ENCODE data around the gene MUC13.

Gene MUC13

GRCh38 chr3:124883766-124884473 is 50.6 kb downstream of the MUC13 start:
- DNase-seq = no peak
- in situ Hi-C loops (cut with HindIII; ENCODE audit: low pct_ligation_motif_present, low pct_unique_long_range_greater_than_20kb, low sequenced_read_pairs) = no loop called here

DNA sequence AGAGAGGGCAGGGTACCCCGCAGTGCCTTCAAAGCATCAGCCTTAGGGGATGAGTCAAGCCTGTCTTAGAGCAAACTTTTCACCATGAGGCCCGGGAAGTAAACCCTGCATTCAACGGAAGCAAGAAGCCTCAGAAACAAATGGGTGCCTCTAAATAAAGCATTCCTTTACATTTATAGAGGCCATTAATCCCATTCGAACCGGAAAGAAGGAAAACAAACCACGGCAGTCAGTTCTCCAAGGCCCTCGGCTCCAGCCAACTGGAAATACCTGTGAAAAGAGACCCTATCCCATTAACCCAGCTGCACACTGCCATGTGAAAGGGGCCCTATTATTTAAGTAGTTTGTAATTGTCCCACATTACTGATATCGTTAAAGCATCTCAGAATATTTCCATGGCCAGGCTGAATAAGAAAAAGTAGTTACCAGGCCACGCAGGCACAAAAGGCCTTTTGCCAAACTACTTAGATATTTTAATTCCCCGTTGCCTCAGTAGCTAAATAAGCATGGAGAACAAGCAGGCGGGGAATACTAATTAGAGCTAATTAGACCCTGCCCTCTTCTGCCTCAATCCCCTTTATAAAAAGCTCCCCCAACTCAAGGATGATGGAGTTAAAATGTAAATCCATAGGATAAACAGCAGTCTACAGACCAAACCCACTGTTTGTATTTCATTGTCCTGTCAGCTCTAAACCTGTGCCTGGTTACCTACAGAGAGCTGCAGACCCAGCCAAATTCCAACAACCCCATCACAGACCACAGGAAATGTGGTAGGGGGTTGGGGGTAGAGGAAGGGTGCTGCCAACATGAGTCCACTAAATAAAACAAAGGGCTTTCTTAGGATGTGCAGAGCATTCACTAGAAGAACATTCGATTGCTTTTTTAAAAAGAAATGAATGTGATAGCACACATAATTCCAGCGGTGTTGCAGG is 51.5 kb downstream of the MUC13 start:
- DNase-seq = no peak
- in situ Hi-C loops (cut with HindIII; ENCODE audit: low pct_ligation_motif_present, low pct_unique_long_range_greater_than_20kb, low sequenced_read_pairs) = no loop called here

DNA sequence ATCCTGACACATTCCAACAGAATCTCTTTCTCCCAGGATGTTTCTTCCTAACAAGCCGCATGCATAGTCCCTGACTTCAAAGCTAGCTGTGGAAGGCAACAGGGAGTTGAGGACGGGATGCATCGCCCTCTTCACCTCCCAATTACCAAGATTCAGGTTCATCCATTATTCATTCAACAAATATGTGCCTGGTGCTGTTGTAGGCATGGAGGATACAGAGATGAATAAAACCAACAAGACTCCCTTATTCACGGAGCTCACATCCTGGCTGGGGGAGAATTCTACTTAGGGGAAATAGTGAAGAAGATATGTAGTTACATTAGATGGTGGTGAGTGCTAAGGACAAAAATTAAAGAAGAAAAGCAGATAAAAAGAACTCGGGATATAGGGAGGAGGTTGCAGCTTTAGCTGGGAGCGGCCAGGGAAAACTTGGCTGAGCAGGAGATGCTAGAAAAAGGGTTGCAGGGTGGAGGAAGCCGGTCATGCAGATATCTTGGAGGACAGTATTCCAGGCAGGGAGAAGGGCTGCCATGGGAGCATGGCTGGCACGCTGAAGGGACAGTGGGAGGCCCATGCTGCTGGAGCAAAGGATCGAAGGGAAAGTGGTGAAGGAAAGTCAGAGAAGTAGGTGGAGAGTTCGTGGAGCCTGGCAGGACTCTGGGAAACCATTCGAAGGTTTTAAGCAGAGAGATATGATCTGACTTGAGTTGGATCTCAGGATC is 52.4 kb downstream of the MUC13 start:
- in situ Hi-C loops (cut with HindIII; ENCODE audit: low pct_ligation_motif_present, low pct_unique_long_range_greater_than_20kb, low sequenced_read_pairs) = no loop called here
- no peak for DNase-seq

DNA sequence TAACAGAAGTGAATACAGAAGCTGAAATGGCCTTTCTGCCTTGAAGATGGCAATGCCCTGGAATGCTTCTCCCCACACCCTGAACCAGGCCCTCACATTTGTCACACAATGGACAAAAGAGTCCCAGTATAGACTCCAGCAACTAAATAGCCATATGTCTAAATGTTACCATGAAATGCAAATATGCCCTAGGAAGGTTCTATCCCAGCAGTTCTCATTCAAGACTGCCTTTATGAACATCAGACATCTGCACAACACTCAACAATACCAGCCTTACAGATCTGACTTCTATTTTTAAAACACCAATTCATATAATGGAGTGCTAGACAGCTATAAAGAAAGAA is 55.2 kb downstream of the MUC13 start:
- no peak for DNase-seq
- in situ Hi-C loops (cut with HindIII; ENCODE audit: low pct_ligation_motif_present, low pct_unique_long_range_greater_than_20kb, low sequenced_read_pairs) = no loop called here

DNA sequence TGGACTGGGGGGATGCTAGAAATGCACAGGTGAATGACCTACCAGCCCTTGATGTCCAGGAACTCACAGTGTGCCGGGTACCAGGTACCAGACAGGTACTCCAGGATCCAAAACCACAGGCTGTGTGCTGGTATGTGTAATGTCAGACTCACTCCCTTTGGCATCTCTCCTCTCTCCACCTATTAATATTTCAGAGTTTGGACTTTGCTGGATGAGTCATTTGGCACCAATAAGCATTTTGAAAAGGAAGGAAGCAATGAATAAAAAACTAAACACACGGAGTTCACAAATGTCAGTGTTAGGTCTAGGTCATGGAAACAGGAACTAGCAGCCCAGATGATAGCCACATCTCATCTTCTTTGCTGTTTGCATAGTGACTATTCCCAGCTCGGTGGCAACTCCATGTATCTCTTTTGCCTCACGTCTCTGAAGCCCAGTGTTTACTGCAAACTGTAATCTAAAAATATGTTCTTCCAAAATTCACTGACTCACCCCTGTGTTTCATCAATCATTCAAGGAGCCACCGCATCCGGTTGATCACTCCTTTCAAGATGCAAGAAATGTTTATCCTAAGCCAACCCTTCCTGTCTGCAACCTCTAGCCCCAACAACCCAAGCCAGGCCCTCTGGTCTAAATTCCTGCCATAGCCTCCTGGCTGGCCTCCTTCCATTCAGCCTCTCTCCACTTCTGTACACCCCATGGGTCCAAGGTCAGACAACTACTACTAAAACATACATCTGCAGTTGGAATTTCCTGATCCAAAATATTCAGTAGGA is 55.8 kb downstream of the MUC13 start:
- in situ Hi-C loops (cut with HindIII; ENCODE audit: low pct_ligation_motif_present, low pct_unique_long_range_greater_than_20kb, low sequenced_read_pairs) = no loop called here
- peak; percentile 92 for DNase-seq

DNA sequence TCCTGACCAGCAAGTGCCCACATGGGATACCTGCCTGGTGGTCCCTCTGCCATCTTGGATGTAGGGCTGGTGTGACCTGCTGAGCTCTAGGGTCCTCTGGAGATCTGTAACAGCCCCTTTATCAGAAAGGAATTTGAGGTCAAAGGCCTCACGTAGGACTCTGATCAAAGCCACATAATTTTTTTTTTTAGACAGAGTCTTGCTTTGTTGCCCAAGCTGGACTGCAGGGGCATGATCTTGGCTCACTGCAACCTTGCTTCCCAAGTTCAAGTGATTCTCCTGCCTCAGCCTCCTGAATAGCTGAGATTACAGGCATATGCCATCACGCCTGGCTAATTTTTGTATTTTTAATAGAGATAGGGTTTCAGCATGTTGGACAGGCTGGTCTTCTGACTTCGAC is 56.9 kb downstream of the MUC13 start:
- DNase-seq = no peak
- in situ Hi-C loops (cut with HindIII; ENCODE audit: low pct_ligation_motif_present, low pct_unique_long_range_greater_than_20kb, low sequenced_read_pairs) = no loop called here

DNA sequence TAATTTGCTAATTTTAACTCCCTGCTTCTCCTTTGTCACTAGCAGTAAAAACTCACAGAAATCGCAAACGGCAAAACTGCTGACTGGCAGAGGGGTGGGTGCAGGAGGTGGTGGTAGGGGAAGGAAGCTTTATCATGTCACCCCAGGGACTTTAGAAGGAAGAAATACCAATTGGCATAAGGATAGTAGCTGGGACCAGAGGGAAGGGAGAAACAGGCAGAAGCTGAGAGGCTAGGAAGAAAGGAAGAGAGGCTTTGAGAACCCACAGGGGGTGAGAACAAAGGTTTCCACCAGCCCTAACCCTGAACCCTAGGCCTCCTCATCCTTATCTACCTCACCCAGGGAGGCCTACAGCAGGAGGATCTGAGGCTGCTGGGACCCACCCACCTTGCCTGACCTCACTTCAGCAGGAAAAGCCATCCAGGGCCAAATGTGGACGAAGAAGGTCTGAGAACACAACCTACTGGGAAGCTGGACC is 58.1 kb downstream of the MUC13 start:
- no peak for DNase-seq
- in situ Hi-C loops (cut with HindIII; ENCODE audit: low pct_ligation_motif_present, low pct_unique_long_range_greater_than_20kb, low sequenced_read_pairs) = no loop called here

GRCh38 chr3:124873226-124873625 is 61.3 kb downstream of the MUC13 start:
- DNase-seq = no peak
- in situ Hi-C loops (cut with HindIII; ENCODE audit: low pct_ligation_motif_present, low pct_unique_long_range_greater_than_20kb, low sequenced_read_pairs) = no loop called here

GRCh38 chr3:124867511-124867910 is 67.0 kb downstream of the MUC13 start:
- in situ Hi-C loops (cut with HindIII; ENCODE audit: low pct_ligation_motif_present, low pct_unique_long_range_greater_than_20kb, low sequenced_read_pairs) = no loop called here
- DNase-seq = no peak

DNA sequence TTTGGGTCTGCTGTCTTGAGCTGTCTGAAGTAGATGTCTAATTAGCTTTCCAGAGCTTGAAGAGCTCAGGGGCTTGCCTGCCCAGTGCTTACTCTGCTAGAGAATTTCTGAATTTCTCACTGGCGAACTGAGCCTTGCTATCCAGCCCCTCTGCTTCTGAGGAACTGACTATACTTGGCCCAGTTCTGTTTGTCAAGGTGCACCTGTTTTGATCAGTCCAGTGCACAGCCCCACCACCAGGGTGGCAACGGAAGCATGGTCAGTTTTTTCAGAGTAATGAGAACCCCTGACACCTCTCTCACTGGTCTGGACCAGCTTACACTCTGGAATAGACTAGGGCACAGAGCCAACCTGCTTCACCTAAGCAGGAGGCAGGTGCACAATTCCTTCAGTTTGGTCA is 72.5 kb downstream of the MUC13 start:
- in situ Hi-C loops (cut with HindIII; ENCODE audit: low pct_ligation_motif_present, low pct_unique_long_range_greater_than_20kb, low sequenced_read_pairs) = no loop called here
- no peak for DNase-seq

GRCh38 chr3:124861041-124861440 is 73.5 kb downstream of the MUC13 start:
- DNase-seq = peak; percentile 11
- in situ Hi-C loops (cut with HindIII; ENCODE audit: low pct_ligation_motif_present, low pct_unique_long_range_greater_than_20kb, low sequenced_read_pairs) = no loop called here

DNA sequence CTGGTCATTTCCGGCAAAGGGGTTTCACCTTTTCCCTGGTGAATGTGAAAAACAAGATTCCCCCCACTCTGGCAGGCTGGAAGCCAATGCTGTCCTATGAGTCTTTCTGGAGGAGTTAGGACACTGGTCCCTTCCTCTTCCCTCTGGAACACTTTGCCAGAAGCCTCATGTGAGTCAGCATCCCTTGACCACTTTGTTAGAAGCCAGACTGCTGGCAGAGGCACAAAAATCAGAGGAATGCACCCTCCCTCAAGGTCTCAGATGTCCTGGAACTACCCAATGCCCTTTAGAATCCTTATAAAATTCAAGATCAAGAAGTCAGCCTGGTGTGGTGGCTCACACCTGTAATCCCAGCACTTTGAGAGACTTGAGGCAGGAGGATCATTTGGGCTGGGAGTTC is 74.0 kb downstream of the MUC13 start:
- in situ Hi-C loops (cut with HindIII; ENCODE audit: low pct_ligation_motif_present, low pct_unique_long_range_greater_than_20kb, low sequenced_read_pairs) = no loop called here
- DNase-seq = peak; percentile 96

- peak; percentile 93 for DNase-seq
- in situ Hi-C loops (cut with HindIII; ENCODE audit: low pct_ligation_motif_present, low pct_unique_long_range_greater_than_20kb, low sequenced_read_pairs) = no loop called here
Measured at GRCh38 chr3:124859025-124859424, 75.5 kb downstream of the MUC13 start.

DNA sequence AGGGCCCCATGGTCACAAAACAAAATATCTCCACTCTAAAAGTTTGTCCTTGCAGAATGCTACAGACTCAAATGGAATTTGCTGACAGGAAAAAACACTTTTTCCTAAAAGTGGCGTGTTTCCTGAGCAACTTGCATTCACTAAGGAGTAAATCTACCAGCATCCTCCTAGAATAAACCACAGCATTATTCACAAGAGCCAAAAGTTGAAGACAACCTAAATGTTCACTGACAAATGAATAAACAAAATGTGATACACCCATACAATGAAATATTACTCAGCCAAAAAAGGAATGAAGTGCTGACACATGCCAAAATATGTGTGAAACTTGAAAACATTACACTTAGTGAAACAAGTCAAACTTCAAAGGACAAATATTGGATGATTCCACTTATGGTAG is 76.3 kb downstream of the MUC13 start:
- no peak for DNase-seq
- in situ Hi-C loops (cut with HindIII; ENCODE audit: low pct_ligation_motif_present, low pct_unique_long_range_greater_than_20kb, low sequenced_read_pairs) = no loop called here

- no peak for DNase-seq
- in situ Hi-C loops (cut with HindIII; ENCODE audit: low pct_ligation_motif_present, low pct_unique_long_range_greater_than_20kb, low sequenced_read_pairs) = no loop called here
Measured at GRCh38 chr3:124856677-124857076, 77.9 kb downstream of the MUC13 start.
